ENCODE results near the gene PACS1. TPM values are rescaled to one million over a fixed set of nuclear protein-coding genes. Genes with fewer than 3 reads are reported as not detected.
"Not testable (repeated sequence)": the region's sequence is repeated elsewhere in the genome, so short reads cannot be mapped to it uniquely, and the experiment has no call there.

Gene PACS1
- total RNA-seq, 1 donor from 2014 or later = 86.9 TPM

- Histone ChIP-seq H3K36me3 (ENCODE audit: insufficient read depth, low read length) (peaks cover 36% of the 10 kb centered on the region), H3K79me2 (ENCODE audit: insufficient read depth, low read length) (peaks cover 31% of the 10 kb centered on the region), H3K4me1 (ENCODE audit: insufficient read depth, low read length) (peaks cover 15% of the 10 kb centered on the region), H3K4me2 (ENCODE audit: low read length) (no peak overlapping the region), H3K9me3 (ENCODE audit: insufficient read depth, low read depth, low read length) (no peaks in the 10 kb centered on the region), H4K20me1 (ENCODE audit: insufficient read depth, low read length) (peaks cover 64% of the 10 kb centered on the region), H3K4me3 (ENCODE audit: insufficient read depth, low read depth, low read length) (no peak overlapping the region), H3K27me3 (ENCODE audit: insufficient read depth, low read length) (no peaks in the 10 kb centered on the region), H3K9ac (ENCODE audit: low read length) (no peak overlapping the region), H3K27ac (ENCODE audit: low read depth, low read length) (no peak overlapping the region), H2AFZ (ENCODE audit: low read depth, low read length) (no peak overlapping the region)
- Mint-ChIP-seq H3K4me1 (ENCODE audit: low read depth, unreplicated experiment) (peaks cover 6% of the 10 kb centered on the region), H3K27me3 (ENCODE audit: low read depth, unreplicated experiment) (no peaks in the 10 kb centered on the region), H3K27ac (ENCODE audit: unreplicated experiment) (no peak overlapping the region), H3K36me3 (ENCODE audit: low read depth, unreplicated experiment) (peaks cover 24% of the 10 kb centered on the region), H3K9me3 (ENCODE audit: unreplicated experiment) (no peaks in the 10 kb centered on the region), H3K4me3 (ENCODE audit: unreplicated experiment) (no peak overlapping the region)
- FAIRE-seq = no peak
- no peak for TF ChIP-seq EZH2 (IDR thresholded peaks at IDR 0.05; ENCODE audit: insufficient read depth, low read length)
- no peak for TF ChIP-seq CTCF (IDR thresholded peaks at IDR 0.05; ENCODE audit: insufficient read depth, low read depth, low read length)
- no peak for DNase-seq (ENCODE audit: low read depth)
These were observed 204.1 kb downstream of the PACS1 start for GRCh38 chr11:66274219-66274618.

- peaks cover 4% of the 10 kb centered on the region for H3K4me1 Mint-ChIP-seq (ENCODE audit: low read depth, unreplicated experiment)
- Histone ChIP-seq H3K4me2 (ENCODE audit: low read length) (no peak overlapping the region), H3K27ac (ENCODE audit: low read depth, low read length) (no peak overlapping the region), H3K9me3 (ENCODE audit: insufficient read depth, low read depth, low read length) (no peaks in the 10 kb centered on the region), H2AFZ (ENCODE audit: low read depth, low read length) (no peak overlapping the region), H4K20me1 (ENCODE audit: insufficient read depth, low read length) (peaks cover 64% of the 10 kb centered on the region), H3K79me2 (ENCODE audit: insufficient read depth, low read length) (peaks cover 19% of the 10 kb centered on the region), H3K4me3 (ENCODE audit: insufficient read depth, low read depth, low read length) (no peak overlapping the region), H3K27me3 (ENCODE audit: insufficient read depth, low read length) (no peaks in the 10 kb centered on the region), H3K36me3 (ENCODE audit: insufficient read depth, low read length) (peaks cover 36% of the 10 kb centered on the region), H3K9ac (ENCODE audit: low read length) (no peak overlapping the region), H3K4me1 (ENCODE audit: insufficient read depth, low read length) (peaks cover 10% of the 10 kb centered on the region)
- peaks cover 24% of the 10 kb centered on the region for H3K36me3 Mint-ChIP-seq (ENCODE audit: low read depth, unreplicated experiment)
- no peaks in the 10 kb centered on the region for H3K27me3 Mint-ChIP-seq (ENCODE audit: low read depth, unreplicated experiment)
- TF ChIP-seq CTCF (IDR thresholded peaks at IDR 0.05; ENCODE audit: insufficient read depth, low read depth, low read length) = no peak
- TF ChIP-seq EZH2 (IDR thresholded peaks at IDR 0.05; ENCODE audit: insufficient read depth, low read length) = no peak
- H3K4me3 Mint-ChIP-seq (ENCODE audit: unreplicated experiment) = no peak overlapping the region
- no peaks in the 10 kb centered on the region for H3K9me3 Mint-ChIP-seq (ENCODE audit: unreplicated experiment)
- H3K27ac Mint-ChIP-seq (ENCODE audit: unreplicated experiment) = no peak overlapping the region
- no peak for DNase-seq (ENCODE audit: low read depth)
- FAIRE-seq = no peak
These were observed 205.3 kb downstream of the PACS1 start for GRCh38 chr11:66275396-66275795.

- Mint-ChIP-seq H3K36me3 (ENCODE audit: low read depth, unreplicated experiment) (peaks cover 21% of the 10 kb centered on the region), H3K9me3 (ENCODE audit: unreplicated experiment) (no peaks in the 10 kb centered on the region), H3K27ac (ENCODE audit: unreplicated experiment) (no peak overlapping the region), H3K4me3 (ENCODE audit: unreplicated experiment) (no peak overlapping the region), H3K27me3 (ENCODE audit: low read depth, unreplicated experiment) (no peaks in the 10 kb centered on the region), H3K4me1 (ENCODE audit: low read depth, unreplicated experiment) (peaks cover 7% of the 10 kb centered on the region)
- H3K9ac ChIP-seq (ENCODE audit: low read length) = no peak overlapping the region
- H3K27me3 ChIP-seq (ENCODE audit: insufficient read depth, low read length) = no peaks in the 10 kb centered on the region
- no peak overlapping the region for H3K4me3 ChIP-seq (ENCODE audit: insufficient read depth, low read depth, low read length)
- no peak overlapping the region for H3K4me2 ChIP-seq (ENCODE audit: low read length)
- H3K4me1 ChIP-seq (ENCODE audit: insufficient read depth, low read length) = peaks cover 17% of the 10 kb centered on the region
- peaks cover 12% of the 10 kb centered on the region for H3K79me2 ChIP-seq (ENCODE audit: insufficient read depth, low read length)
- no peaks in the 10 kb centered on the region for H3K9me3 ChIP-seq (ENCODE audit: insufficient read depth, low read depth, low read length)
- peaks cover 31% of the 10 kb centered on the region for H3K36me3 ChIP-seq (ENCODE audit: insufficient read depth, low read length)
- TF ChIP-seq CTCF (IDR thresholded peaks at IDR 0.05; ENCODE audit: insufficient read depth, low read depth, low read length) (no peak), EZH2 (IDR thresholded peaks at IDR 0.05; ENCODE audit: insufficient read depth, low read length) (no peak)
- DNase-seq (ENCODE audit: low read depth) (no peak), FAIRE-seq (no peak)
- H3K27ac ChIP-seq (ENCODE audit: low read depth, low read length) = no peak overlapping the region
- no peak overlapping the region for H2AFZ ChIP-seq (ENCODE audit: low read depth, low read length)
- H4K20me1 ChIP-seq (ENCODE audit: insufficient read depth, low read length) = peaks cover 64% of the 10 kb centered on the region
These were observed 206.0 kb downstream of the PACS1 start for GRCh38 chr11:66275984-66276612.

DNA sequence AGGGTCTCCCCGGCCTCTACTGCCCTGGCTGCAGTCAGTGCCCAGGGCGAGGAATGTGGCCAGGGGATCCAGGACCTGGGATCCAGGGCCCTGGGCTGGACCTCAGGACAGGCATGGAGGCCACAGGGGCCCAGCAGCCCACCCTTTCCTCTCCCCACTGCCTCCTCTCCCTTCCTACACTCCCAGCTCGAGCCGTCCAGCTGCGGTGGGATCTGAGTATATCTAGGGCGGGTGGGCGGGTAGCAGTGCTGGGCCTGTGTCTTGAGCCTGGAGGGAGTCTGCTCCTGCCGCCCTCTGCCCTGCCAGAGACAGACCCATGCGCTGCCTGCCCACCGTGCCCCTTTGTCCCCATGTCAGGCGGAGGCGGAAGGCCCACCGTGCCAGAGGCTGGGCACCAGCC, 206.5 kb downstream of the PACS1 start:
- H3K27me3 Mint-ChIP-seq (ENCODE audit: low read depth, unreplicated experiment); H3K4me3 Mint-ChIP-seq (ENCODE audit: unreplicated experiment); H3K4me2 ChIP-seq (ENCODE audit: low read length); DNase-seq (ENCODE audit: low read depth); H3K79me2 ChIP-seq (ENCODE audit: insufficient read depth, low read length); H3K9me3 Mint-ChIP-seq (ENCODE audit: unreplicated experiment); H3K9me3 ChIP-seq (ENCODE audit: insufficient read depth, low read depth, low read length); H3K4me3 ChIP-seq (ENCODE audit: insufficient read depth, low read depth, low read length); H3K9ac ChIP-seq (ENCODE audit: low read length); H3K4me1 Mint-ChIP-seq (ENCODE audit: low read depth, unreplicated experiment); H3K27ac ChIP-seq (ENCODE audit: low read depth, low read length); H3K27me3 ChIP-seq (ENCODE audit: insufficient read depth, low read length); H3K27ac Mint-ChIP-seq (ENCODE audit: unreplicated experiment); H2AFZ ChIP-seq (ENCODE audit: low read depth, low read length); FAIRE-seq: not testable (repeated sequence)
- Histone ChIP-seq H3K36me3 (ENCODE audit: insufficient read depth, low read length) (peaks cover 31% of the 10 kb centered on the region), H4K20me1 (ENCODE audit: insufficient read depth, low read length) (peaks cover 67% of the 10 kb centered on the region), H3K4me1 (ENCODE audit: insufficient read depth, low read length) (peaks cover 18% of the 10 kb centered on the region)
- peaks cover 21% of the 10 kb centered on the region for H3K36me3 Mint-ChIP-seq (ENCODE audit: low read depth, unreplicated experiment)

All from astrocyte (in vitro differentiated cells and primary cell).